Activated B cell treated with CpG ODN at 0.5 μM for 24 hours (primary cell): ENCODE results near the gene CMC1. TPM values are rescaled to one million over a fixed set of nuclear protein-coding genes. Genes with fewer than 3 reads are reported as not detected.
"Not testable (repeated sequence)": the region's sequence is repeated elsewhere in the genome, so short reads cannot be mapped to it uniquely, and the experiment has no call there.

Experiments
- ATAC-seq: fragments of 200-7000 bp; cut with Tn5 transposase; one replicate; pipeline ENCODE4 v1.10.0; 2021; ENCODE audit warnings: low read depth, mild to moderate bottlenecking, moderate library complexity
- CTCF ChIA-PET: fragments of 350-600 bp; sonication (Branson Sonifier 250); formaldehyde crosslinking; loops from one replicate; lab custom pipeline; 2021; ENCODE audit warnings: antibody characterized with exemption; lab: Charles Lee
- POLR2A ChIA-PET: fragments of 350-600 bp; sonication (Branson Sonifier 250); formaldehyde crosslinking; loops from one replicate; lab custom pipeline; 2021; ENCODE audit warnings: antibody characterized with exemption; lab: Charles Lee
- DNase-seq: peaks from one replicate; pipeline ENCODE4 v3.0.0; 2022
- H3K27ac Mint-ChIP-seq: one replicate; pipeline ENCODE4 v1.8.0; 2020; ENCODE audit warnings: mixed read lengths
- H3K27me3 Mint-ChIP-seq: one replicate; pipeline ENCODE4 v1.8.0; 2021; ENCODE audit warnings: mixed read lengths
- H3K36me3 Mint-ChIP-seq: one replicate; pipeline ENCODE4 v1.8.0; 2021; ENCODE audit warnings: low read depth, mixed read lengths
- H3K4me1 Mint-ChIP-seq: one replicate; pipeline ENCODE4 v1.8.0; 2021; ENCODE audit warnings: mixed read lengths
- H3K4me3 Mint-ChIP-seq: one replicate; pipeline ENCODE4 v1.8.0; 2020; ENCODE audit warnings: mild to moderate bottlenecking, mixed read lengths
- H3K9me3 Mint-ChIP-seq: one replicate; pipeline ENCODE4 v1.8.0; 2020; ENCODE audit warnings: mixed read lengths
- CTCF ChIP-seq: fragments of 200-600 bp; IDR thresholded peaks from one replicate; pipeline ENCODE4 v1.8.0; 2022; ENCODE audit warnings: antibody characterized with exemption, mild to moderate bottlenecking
- intact Hi-C: fragments of 100-400 bp; cut with micrococcal nuclease; formaldehyde crosslinking; loops from one replicate; pipeline ENCODE4 v1.15.1; 2024
- total RNA-seq: library from RNA; stranded (reverse); gene quantifications from 2 replicates; pipeline ENCODE4 v1.2.3, GENCODE V29; 2022

Gene CMC1
- total RNA-seq, 1 donor from 2014 or later: 14.2 TPM

- no peaks in the 10 kb centered on the region for H3K9me3 Mint-ChIP-seq
- DNase-seq (no peak), ATAC-seq (no peak)
- TF ChIP-seq CTCF: no peak
- peaks cover 14% of the 10 kb centered on the region for H3K36me3 Mint-ChIP-seq
- intact Hi-C loops: no loop called here
- H3K27ac Mint-ChIP-seq: no peak overlapping the region
- CTCF ChIA-PET: no interaction called here
- H3K27me3 Mint-ChIP-seq: no peaks in the 10 kb centered on the region
- H3K4me1 Mint-ChIP-seq: no peaks in the 10 kb centered on the region
- POLR2A ChIA-PET: no interaction called here
- no peak overlapping the region for H3K4me3 Mint-ChIP-seq
Measured at GRCh38 chr3:28262001-28262400, 20.6 kb downstream of the CMC1 start.

- Mint-ChIP-seq H3K27ac (no peak overlapping the region), H3K4me3 (no peak overlapping the region), H3K9me3 (no peaks in the 10 kb centered on the region), H3K27me3 (no peaks in the 10 kb centered on the region), H3K4me1 (no peaks in the 10 kb centered on the region), H3K36me3 (peaks cover 32% of the 10 kb centered on the region)
- ChIA-PET CTCF (no interaction called here), POLR2A (no interaction called here)
- ATAC-seq (no peak), DNase-seq (no peak)
- intact Hi-C loops: no loop called here
- TF ChIP-seq CTCF: no peak
Measured at GRCh38 chr3:28265641-28266040, 24.2 kb downstream of the CMC1 start.

- no peaks in the 10 kb centered on the region for H3K27me3 Mint-ChIP-seq
- ChIA-PET POLR2A (no interaction called here), CTCF (no interaction called here)
- H3K36me3 Mint-ChIP-seq: peaks cover 52% of the 10 kb centered on the region
- no peak for ATAC-seq
- intact Hi-C loops: no loop called here
- DNase-seq: no peak
- no peak overlapping the region for H3K4me3 Mint-ChIP-seq
- H3K4me1 Mint-ChIP-seq: peaks cover 7% of the 10 kb centered on the region
- no peak for TF ChIP-seq CTCF
- peaks cover 8% of the 10 kb centered on the region for H3K9me3 Mint-ChIP-seq
- H3K27ac Mint-ChIP-seq: no peak overlapping the region
Measured at GRCh38 chr3:28267984-28268849, 26.8 kb downstream of the CMC1 start.

GRCh38 chr3:28268989-28269388 lies 27.6 kb downstream of the CMC1 start:
- CTCF ChIA-PET: no interaction called here
- no peak for TF ChIP-seq CTCF
- Mint-ChIP-seq H3K27me3 (no peaks in the 10 kb centered on the region), H3K9me3 (peaks cover 15% of the 10 kb centered on the region), H3K27ac (no peak overlapping the region), H3K4me1 (peaks cover 7% of the 10 kb centered on the region), H3K36me3 (peaks cover 56% of the 10 kb centered on the region), H3K4me3 (no peak overlapping the region)
- POLR2A ChIA-PET: no interaction called here
- ATAC-seq (no peak), DNase-seq (no peak)
- intact Hi-C loops: no loop called here

GRCh38 chr3:28269884-28270283 lies 28.5 kb downstream of the CMC1 start:
- POLR2A ChIA-PET, H3K4me3 Mint-ChIP-seq, CTCF ChIA-PET, DNase-seq, H3K27me3 Mint-ChIP-seq, intact Hi-C loops, ATAC-seq, H3K27ac Mint-ChIP-seq: not testable (repeated sequence)
- H3K4me1 Mint-ChIP-seq: peaks cover 11% of the 10 kb centered on the region
- peaks cover 59% of the 10 kb centered on the region for H3K36me3 Mint-ChIP-seq
- peaks cover 19% of the 10 kb centered on the region for H3K9me3 Mint-ChIP-seq
